ENCODE measurements around the gene BCLAF1. TPM values are rescaled to one million over a fixed set of nuclear protein-coding genes. Genes with fewer than 3 reads are reported as not detected.
A peak's percentile ranks its signal among the peaks of the same experiment; 100 is the strongest.

BCLAF1 gene
- polyA plus RNA-seq, 3 donors: 32.5 to 75.8 (median 47.0) TPM

- H3K4me3 Mint-ChIP-seq: no peak overlapping the region
- H3K4me3 ChIP-seq (replicated peaks in 1 of 3; ENCODE audit: low read depth in 2 of 3, low read length in 3 of 3): no peak overlapping the region
- intact Hi-C loops (cut with micrococcal nuclease): no loop called here
These were observed 5.0 kb upstream of the BCLAF1 start for GRCh38 chr6:136294621-136295020.

GRCh38 chr6:136290410-136291010 lies 864 bp upstream of the BCLAF1 start:
- no peaks in the 10 kb centered on the region for H3K9me3 ChIP-seq (replicated peaks in 1 of 2; ENCODE audit: control insufficient read depth in 1 of 2, insufficient read depth in 1 of 2, low read length in 2 of 2)
- Mint-ChIP-seq H3K36me3 (peaks cover 0 to 10% of the 10 kb centered on the region in 2 donors), H3K4me3 (peak overlapping the region; percentile 96 to 100), H3K9me3 (peaks cover 0 to 2% (median 0%) of the 10 kb centered on the region in 7 donors), H3K27me3 (ENCODE audit: low read depth in 3 of 3) (peaks cover 0 to 3% (median 1%) of the 10 kb centered on the region in 3 donors), H3K4me1 (peaks cover 38% of the 10 kb centered on the region), H3K27ac (peak overlapping the region; percentile 100)
- peak overlapping the region; percentile 98 for H3K9ac ChIP-seq (ENCODE audit: insufficient read depth, low read length, poor library complexity, severe bottlenecking)
- H3K4me1 ChIP-seq (ENCODE audit: control insufficient read depth in 1 of 2, insufficient read depth in 2 of 2, low read length in 2 of 2): peaks cover 26 to 46% of the 10 kb centered on the region in 2 donors
- peaks cover 41% of the 10 kb centered on the region for H3K79me2 ChIP-seq (ENCODE audit: insufficient read depth, low read length)
- TF ChIP-seq CTCF (IDR thresholded peaks at IDR 0.05): no peak
- WGBS (ENCODE audit: insufficient coverage): 0% methylated on average over 15 of the region's 22 CpGs
- H3K4me2 ChIP-seq (replicated peaks; ENCODE audit: extremely low read depth, low read length, poor library complexity, severe bottlenecking): peak overlapping the region; percentile 80
- peak overlapping the region; percentile 99 to 100 for H3K27ac ChIP-seq (ENCODE audit: low read depth in 1 of 2, low read length in 2 of 2)
- H4K20me1 ChIP-seq (ENCODE audit: insufficient read depth, low read length): peaks cover 35% of the 10 kb centered on the region
- DNase-seq: peak; percentile 75 to 81 (median 78)
- intact Hi-C loops (cut with micrococcal nuclease): no loop called here
- peak overlapping the region; percentile 56 for H2AFZ ChIP-seq (ENCODE audit: insufficient read depth, low read depth, low read length, poor library complexity, severe bottlenecking)
- no peaks in the 10 kb centered on the region for H3K36me3 ChIP-seq (replicated peaks in 1 of 2; ENCODE audit: control insufficient read depth in 1 of 2, insufficient read depth in 2 of 2, low read length in 2 of 2)
- H3K4me3 ChIP-seq (replicated peaks in 1 of 3; ENCODE audit: low read depth in 2 of 3, low read length in 3 of 3): peak overlapping the region; percentile 64 to 81 (median 75)
- H3K27me3 ChIP-seq (ENCODE audit: control insufficient read depth in 2 of 2, insufficient read depth in 2 of 2, low read length in 2 of 2): no peaks in the 10 kb centered on the region

More at GRCh38 chr6:136294621-136295020, 5.0 kb upstream of the BCLAF1 start:
- peak overlapping the region in 1 of 7 donors; percentile 51 for H3K27ac Mint-ChIP-seq
- no peak for TF ChIP-seq CTCF (IDR thresholded peaks at IDR 0.05)
- Histone ChIP-seq H3K9ac (ENCODE audit: insufficient read depth, low read length, poor library complexity, severe bottlenecking) (no peak overlapping the region), H2AFZ (ENCODE audit: insufficient read depth, low read depth, low read length, poor library complexity, severe bottlenecking) (no peak overlapping the region), H3K27ac (ENCODE audit: low read depth in 1 of 2, low read length in 2 of 2) (no peak overlapping the region), H3K79me2 (ENCODE audit: insufficient read depth, low read length) (no peaks in the 10 kb centered on the region), H3K4me1 (ENCODE audit: control insufficient read depth in 1 of 2, insufficient read depth in 2 of 2, low read length in 2 of 2) (peaks cover 11 to 17% of the 10 kb centered on the region in 2 donors), H4K20me1 (ENCODE audit: insufficient read depth, low read length) (no peaks in the 10 kb centered on the region), H3K4me2 (replicated peaks; ENCODE audit: extremely low read depth, low read length, poor library complexity, severe bottlenecking) (no peak overlapping the region), H3K9me3 (replicated peaks in 1 of 2; ENCODE audit: control insufficient read depth in 1 of 2, insufficient read depth in 1 of 2, low read length in 2 of 2) (no peaks in the 10 kb centered on the region), H3K27me3 (ENCODE audit: control insufficient read depth in 2 of 2, insufficient read depth in 2 of 2, low read length in 2 of 2) (no peaks in the 10 kb centered on the region), H3K36me3 (replicated peaks in 1 of 2; ENCODE audit: control insufficient read depth in 1 of 2, insufficient read depth in 2 of 2, low read length in 2 of 2) (no peaks in the 10 kb centered on the region)
- DNase-seq: no peak
- H3K36me3 Mint-ChIP-seq: no peaks in the 10 kb centered on the region
- peaks cover 0 to 2% (median 0%) of the 10 kb centered on the region in 7 donors for H3K9me3 Mint-ChIP-seq
- 100% methylated on average over 1 of the region's 3 CpGs for WGBS (ENCODE audit: insufficient coverage)
- peaks cover 11% of the 10 kb centered on the region for H3K4me1 Mint-ChIP-seq
- peaks cover 0 to 3% (median 1%) of the 10 kb centered on the region in 3 donors for H3K27me3 Mint-ChIP-seq (ENCODE audit: low read depth in 3 of 3)
